Ovary (tissue), 3 donors: ENCODE measurements around the gene DHX16.

Experiments
- CTCF ChIP-seq, 3 donors: fragments of 450-650 bp in 2 of 3; fragments of 200-600 bp in 1 of 3; IDR thresholded peaks; one replicate each; pipeline versions ENCODE4 v1.5.1 to v1.8.0; 2016 to 2022; ENCODE audit warnings: antibody characterized with exemption in 3 of 3, mild to moderate bottlenecking in 1 of 3
- POLR2A ChIP-seq: fragments of 450-650 bp; IDR thresholded peaks from one replicate; pipeline ENCODE4 v1.6.1; 2017; ENCODE audit warnings: antibody characterized with exemption, mild to moderate bottlenecking, moderate library complexity
- donor health status: DM: no; HTN: no; CAD: no.

- TF ChIP-seq CTCF (IDR thresholded peaks at IDR 0.05) (no peak), POLR2A (peak; percentile 64)
Measured at GRCh38 chr6:30686908-30687658, 14.3 kb upstream of the DHX16 start.
